ENCODE results near the gene CFAP69.

The CFAP69 gene

GRCh38 chr7:90222811-90223725 is 21.9 kb upstream of the CFAP69 start:
- no peak for DNase-seq
- TF ChIP-seq POLR2A (IDR thresholded peaks at IDR 0.05; ENCODE audit: low read length) (no peak), GATA1 (IDR thresholded peaks at IDR 0.05; ENCODE audit: low read depth, low read length) (no peak)

GRCh38 chr7:90224195-90224594 is 20.8 kb upstream of the CFAP69 start:
- no peak for TF ChIP-seq GATA1 (IDR thresholded peaks at IDR 0.05; ENCODE audit: low read depth, low read length)
- TF ChIP-seq POLR2A (IDR thresholded peaks at IDR 0.05; ENCODE audit: low read length) = no peak
- no peak for DNase-seq

GRCh38 chr7:90225181-90225580 is 19.8 kb upstream of the CFAP69 start:
- no peak for TF ChIP-seq GATA1 (IDR thresholded peaks at IDR 0.05; ENCODE audit: low read depth, low read length)
- no peak for TF ChIP-seq POLR2A (IDR thresholded peaks at IDR 0.05; ENCODE audit: low read length)
- DNase-seq = no peak

GRCh38 chr7:90225601-90226000 is 19.4 kb upstream of the CFAP69 start:
- no peak for DNase-seq
- no peak for TF ChIP-seq GATA1 (IDR thresholded peaks at IDR 0.05; ENCODE audit: low read depth, low read length)
- no peak for TF ChIP-seq POLR2A (IDR thresholded peaks at IDR 0.05; ENCODE audit: low read length)

- TF ChIP-seq GATA1 (IDR thresholded peaks at IDR 0.05; ENCODE audit: low read depth, low read length) (no peak), POLR2A (IDR thresholded peaks at IDR 0.05; ENCODE audit: low read length) (no peak)
- DNase-seq = no peak
Measured at GRCh38 chr7:90227259-90227658, 17.7 kb upstream of the CFAP69 start.

- no peak for DNase-seq
- TF ChIP-seq GATA1 (IDR thresholded peaks at IDR 0.05; ENCODE audit: low read depth, low read length) = no peak
- TF ChIP-seq POLR2A (IDR thresholded peaks at IDR 0.05; ENCODE audit: low read length) = no peak
Measured at GRCh38 chr7:90229682-90230081, 15.3 kb upstream of the CFAP69 start.

GRCh38 chr7:90230834-90231233 is 14.1 kb upstream of the CFAP69 start:
- TF ChIP-seq POLR2A (IDR thresholded peaks at IDR 0.05; ENCODE audit: low read length) = no peak
- no peak for TF ChIP-seq GATA1 (IDR thresholded peaks at IDR 0.05; ENCODE audit: low read depth, low read length)

GRCh38 chr7:90231304-90231703 is 13.7 kb upstream of the CFAP69 start:
- TF ChIP-seq GATA1 (IDR thresholded peaks at IDR 0.05; ENCODE audit: low read depth, low read length) = no peak
- TF ChIP-seq POLR2A (IDR thresholded peaks at IDR 0.05; ENCODE audit: low read length) = no peak
- DNase-seq = no peak

More at GRCh38 chr7:90230834-90231233, 14.1 kb upstream of the CFAP69 start:
- no peak for DNase-seq

GRCh38 chr7:90232430-90232829 is 12.5 kb upstream of the CFAP69 start:
- TF ChIP-seq POLR2A (IDR thresholded peaks at IDR 0.05; ENCODE audit: low read length) (no peak), GATA1 (IDR thresholded peaks at IDR 0.05; ENCODE audit: low read depth, low read length) (no peak)
- no peak for DNase-seq

- TF ChIP-seq POLR2A (IDR thresholded peaks at IDR 0.05; ENCODE audit: low read length) = no peak
- no peak for TF ChIP-seq GATA1 (IDR thresholded peaks at IDR 0.05; ENCODE audit: low read depth, low read length)
- no peak for DNase-seq
Measured at GRCh38 chr7:90233569-90233968, 11.4 kb upstream of the CFAP69 start.

- no peak for DNase-seq
- TF ChIP-seq POLR2A (IDR thresholded peaks at IDR 0.05; ENCODE audit: low read length) (no peak), GATA1 (IDR thresholded peaks at IDR 0.05; ENCODE audit: low read depth, low read length) (no peak)
Measured at GRCh38 chr7:90236721-90237289, 8.2 kb upstream of the CFAP69 start.

GRCh38 chr7:90238022-90238421 is 7.0 kb upstream of the CFAP69 start:
- TF ChIP-seq GATA1 (IDR thresholded peaks at IDR 0.05; ENCODE audit: low read depth, low read length) (no peak), POLR2A (IDR thresholded peaks at IDR 0.05; ENCODE audit: low read length) (no peak)
- no peak for DNase-seq

- DNase-seq = no peak
- TF ChIP-seq GATA1 (IDR thresholded peaks at IDR 0.05; ENCODE audit: low read depth, low read length) (no peak), POLR2A (IDR thresholded peaks at IDR 0.05; ENCODE audit: low read length) (no peak)
Measured at GRCh38 chr7:90238583-90238982, 6.4 kb upstream of the CFAP69 start.

- DNase-seq = no peak
- TF ChIP-seq GATA1 (IDR thresholded peaks at IDR 0.05; ENCODE audit: low read depth, low read length) = no peak
- no peak for TF ChIP-seq POLR2A (IDR thresholded peaks at IDR 0.05; ENCODE audit: low read length)
Measured at GRCh38 chr7:90239050-90239449, 5.9 kb upstream of the CFAP69 start.

Data from erythroblast (primary cell).